Stomach (tissue), 4 donors: Measurements from ENCODE around the gene LSG1.

Experiments
- EP300 ChIP-seq: sonication (generic); formaldehyde crosslinking; IDR thresholded peaks from one replicate; pipeline ENCODE4 v1.6.1; 2017; ENCODE audit warnings: antibody characterized with exemption
- POLR2A ChIP-seq, 4 donors: fragments of 450-650 bp; IDR thresholded peaks; one replicate each; pipeline ENCODE4 v1.6.1; 2016; ENCODE audit warnings: antibody characterized with exemption in 4 of 4, control low read depth in 2 of 4, mild to moderate bottlenecking in 1 of 4, moderate library complexity in 1 of 4
- POLR2AphosphoS5 ChIP-seq, 3 donors: sonication (generic); formaldehyde crosslinking; IDR thresholded peaks; one replicate each; pipeline ENCODE4 v1.6.1; 2016; ENCODE audit warnings: antibody characterized with exemption in 3 of 3
- TF ChIP-seq, protein P1 (sequence below), 7 experiments: fragments of 450-650 bp in 4 of 7; fragments of 200-600 bp in 3 of 7; sonication (generic) in 3 of 7; IDR thresholded peaks; one replicate each; pipeline ENCODE4 v1.5.1; 2016 to 2019; ENCODE audit warnings: antibody characterized with exemption in 7 of 7, control low read depth in 2 of 7, mild to moderate bottlenecking in 1 of 7

DNA sequence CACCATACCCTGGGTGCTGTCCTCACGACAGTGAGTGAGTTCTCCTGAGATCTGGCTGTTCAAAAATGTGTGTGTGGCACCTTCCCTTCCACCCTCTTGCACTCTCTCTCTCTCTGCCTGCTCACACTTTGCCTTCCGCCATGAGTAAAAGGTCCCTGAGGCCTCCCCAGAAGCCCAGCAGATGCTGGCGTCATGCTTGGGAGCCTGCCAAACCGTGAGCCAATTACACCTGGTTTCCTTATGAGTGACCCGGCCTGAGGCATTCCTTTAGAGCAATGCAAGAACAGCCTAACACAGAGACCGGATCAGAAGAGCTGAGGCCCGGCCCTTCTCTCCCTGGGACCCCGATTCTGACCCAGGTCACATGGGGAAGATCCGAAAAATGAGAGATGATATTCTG lies 54.2 kb downstream of the LSG1 start:
- TF ChIP-seq POLR2A (IDR thresholded peaks at IDR 0.05) (no peak), POLR2AphosphoS5 (IDR thresholded peaks at IDR 0.05) (no peak), EP300 (no peak)
- TF ChIP-seq, protein P1, sequence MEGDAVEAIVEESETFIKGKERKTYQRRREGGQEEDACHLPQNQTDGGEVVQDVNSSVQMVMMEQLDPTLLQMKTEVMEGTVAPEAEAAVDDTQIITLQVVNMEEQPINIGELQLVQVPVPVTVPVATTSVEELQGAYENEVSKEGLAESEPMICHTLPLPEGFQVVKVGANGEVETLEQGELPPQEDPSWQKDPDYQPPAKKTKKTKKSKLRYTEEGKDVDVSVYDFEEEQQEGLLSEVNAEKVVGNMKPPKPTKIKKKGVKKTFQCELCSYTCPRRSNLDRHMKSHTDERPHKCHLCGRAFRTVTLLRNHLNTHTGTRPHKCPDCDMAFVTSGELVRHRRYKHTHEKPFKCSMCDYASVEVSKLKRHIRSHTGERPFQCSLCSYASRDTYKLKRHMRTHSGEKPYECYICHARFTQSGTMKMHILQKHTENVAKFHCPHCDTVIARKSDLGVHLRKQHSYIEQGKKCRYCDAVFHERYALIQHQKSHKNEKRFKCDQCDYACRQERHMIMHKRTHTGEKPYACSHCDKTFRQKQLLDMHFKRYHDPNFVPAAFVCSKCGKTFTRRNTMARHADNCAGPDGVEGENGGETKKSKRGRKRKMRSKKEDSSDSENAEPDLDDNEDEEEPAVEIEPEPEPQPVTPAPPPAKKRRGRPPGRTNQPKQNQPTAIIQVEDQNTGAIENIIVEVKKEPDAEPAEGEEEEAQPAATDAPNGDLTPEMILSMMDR (IDR thresholded peaks at IDR 0.05), result no peak
